B cell (primary cell): ENCODE measurements around the gene SDK2. TPM values are rescaled to one million over a fixed set of nuclear protein-coding genes. Genes with fewer than 3 reads are reported as not detected.

ENCODE experiments used
- ATAC-seq: fragments of 200-7000 bp; cut with Tn5 transposase; one replicate; pipeline ENCODE4 v1.10.0; 2021; ENCODE audit warnings: low read depth, mild to moderate bottlenecking, moderate number of reproducible peaks, moderate library complexity
- CTCF ChIA-PET: fragments of 350-600 bp; sonication (Branson Sonifier 250); formaldehyde crosslinking; loops from one replicate; lab custom pipeline; 2021; ENCODE audit warnings: antibody characterized with exemption, inconsistent platforms; lab: Charles Lee
- POLR2A ChIA-PET: fragments of 350-600 bp; sonication (Branson Sonifier 250); formaldehyde crosslinking; loops from one replicate; lab custom pipeline; 2021; ENCODE audit warnings: antibody characterized with exemption; lab: Charles Lee
- DNase-seq: peaks from one replicate; pipeline ENCODE4 v3.0.0; 2013
- H2AFZ ChIP-seq: 2 replicates; pipeline ENCODE4 v1.6.1; 2012; ENCODE audit warnings: mild to moderate bottlenecking, low read depth, low read length; ENCODE audit not compliant: insufficient read depth, poor library complexity, severe bottlenecking
- H3K27ac ChIP-seq, 2 donors: 1 replicate in 1 of 2; 2 replicates in 1 of 2; pipeline ENCODE4 v1.5.1; 2012 to 2013; ENCODE audit warnings: low read length in 2 of 2, mild to moderate bottlenecking in 2 of 2, moderate library complexity in 1 of 2
- H3K27me3 ChIP-seq, 4 experiments: fragments of 200-600 bp in 1 of 4; sonication (generic) in 1 of 4; replicated peaks in 1 of 4; 1 replicate in 2 of 4; 2 replicates in 2 of 4; pipeline versions ENCODE4 v1.6.1 to v1.7.0; 2013 to 2016; ENCODE audit warnings: low read length in 3 of 4, mild to moderate bottlenecking in 2 of 4, mixed read lengths in 1 of 4, moderate library complexity in 1 of 4; ENCODE audit not compliant: insufficient read depth in 4 of 4, control insufficient read depth in 3 of 4; ENCODE audit errors: control extremely low read depth in 1 of 4
- H3K36me3 ChIP-seq, 2 experiments: replicated peaks in 1 of 2; 1 replicate in 1 of 2; 2 replicates in 1 of 2; pipeline versions ENCODE4 v1.6.1 to v1.7.1; 2013; ENCODE audit warnings: low read length in 1 of 2; ENCODE audit not compliant: insufficient read depth in 2 of 2, control insufficient read depth in 1 of 2; ENCODE audit errors: control extremely low read depth in 1 of 2, extremely low read depth in 1 of 2
- H3K4me1 ChIP-seq, 2 donors: fragments of 200-600 bp in 1 of 2; sonication (generic) in 1 of 2; 1 replicate in 1 of 2; 2 replicates in 1 of 2; pipeline versions ENCODE4 v1.5.1 to v1.6.1; 2013 to 2017; ENCODE audit warnings: low read length in 2 of 2; ENCODE audit not compliant: control insufficient read depth in 2 of 2, insufficient read depth in 2 of 2
- H3K4me2 ChIP-seq: replicated peaks from 2 replicates; pipeline ENCODE3; 2012; ENCODE audit warnings: mild to moderate bottlenecking, low read depth, low read length; ENCODE audit not compliant: poor library complexity, severe bottlenecking
- H3K4me3 ChIP-seq, 5 experiments: fragments of 200-600 bp in 1 of 5; sonication (generic) in 1 of 5; 1 replicate in 3 of 5; 2 replicates in 2 of 5; pipeline versions ENCODE4 v1.5.1 to v1.7.0; 2011 to 2016; ENCODE audit warnings: low read length in 4 of 5, mild to moderate bottlenecking in 4 of 5, low read depth in 2 of 5, control low read depth in 1 of 5, moderate library complexity in 1 of 5; ENCODE audit not compliant: insufficient read depth in 1 of 5; ENCODE audit errors: control extremely low read depth in 1 of 5, extremely low read depth in 1 of 5
- H3K79me2 ChIP-seq: fragments of 200-600 bp; sonication (generic); one replicate; pipeline ENCODE4 v1.6.0; 2016; ENCODE audit warnings: low read length; ENCODE audit not compliant: control insufficient read depth, insufficient read depth
- H3K9ac ChIP-seq: fragments of 200-600 bp; sonication (generic); 2 replicates; pipeline ENCODE4 v1.6.1; 2017; ENCODE audit warnings: mild to moderate bottlenecking, low read length, moderate library complexity
- H3K9me3 ChIP-seq, 3 donors: one replicate each; pipeline versions ENCODE4 v1.6.1 to v1.7.1; 2013; ENCODE audit warnings: low read length in 2 of 3; ENCODE audit not compliant: control insufficient read depth in 2 of 3, insufficient read depth in 1 of 3; ENCODE audit errors: control extremely low read depth in 1 of 3
- H4K20me1 ChIP-seq: 2 replicates; pipeline ENCODE4 v1.6.0; 2012; ENCODE audit warnings: mild to moderate bottlenecking, low read length; ENCODE audit not compliant: insufficient read depth, control insufficient read depth, poor library complexity, severe bottlenecking
- H3K27ac Mint-ChIP-seq: one replicate; pipeline ENCODE4 v1.8.0; 2021; ENCODE audit warnings: mixed read lengths
- H3K27me3 Mint-ChIP-seq: one replicate; pipeline ENCODE4 v1.8.0; 2021; ENCODE audit warnings: mixed read lengths
- H3K4me1 Mint-ChIP-seq: one replicate; pipeline ENCODE4 v1.8.0; 2021; ENCODE audit warnings: mixed read lengths
- H3K4me3 Mint-ChIP-seq: one replicate; pipeline ENCODE4 v1.8.0; 2021; ENCODE audit warnings: mixed read lengths
- H3K9me3 Mint-ChIP-seq: one replicate; pipeline ENCODE4 v1.8.0; 2022; ENCODE audit warnings: mixed read lengths; ENCODE audit not compliant: insufficient read depth
- EZH2 ChIP-seq: IDR thresholded peaks from 2 replicates; pipeline ENCODE4 v1.6.1; 2012; ENCODE audit warnings: borderline replicate concordance, low read depth, mild to moderate bottlenecking, moderate library complexity, low read length; ENCODE audit not compliant: insufficient read depth, poor library complexity, severe bottlenecking
- WGBS: methylation state at CpG from one replicate; pipeline ENCODE4 v1.1.5; 2013; ENCODE audit warnings: missing lambda C conversion rate; ENCODE audit not compliant: insufficient coverage; 5-methylcytosine and 5-hydroxymethylcytosine counted together
- intact Hi-C: fragments of 100-400 bp; cut with micrococcal nuclease; formaldehyde crosslinking; loops from one replicate; pipeline ENCODE4 v1.10.0; 2022
- polyA plus RNA-seq: library from polyadenylated mRNA; depleted of rRNA; stranded (reverse); fragments of >200 nt; gene quantifications from 2 replicates; pipeline ENCODE4 v1.2.3, GENCODE V29; 2012
- total RNA-seq, 2 donors: library from RNA; stranded (reverse); fragments of 120-200 nt in 1 of 2; gene quantifications; 1 replicate in 1 of 2; 2 replicates in 1 of 2; pipeline versions ENCODE4 v1.2.3 to v1.2.4, GENCODE V29; 2013 to 2022
- TF ChIP-seq, protein P1 (sequence below): fragments of 200-600 bp; IDR thresholded peaks from one replicate; pipeline ENCODE4 v1.8.0; 2022; ENCODE audit warnings: antibody characterized with exemption, mild to moderate bottlenecking

SDK2 gene
- total and polyA plus RNA-seq, 2 donors (not counting 1 experiment from before 2014, with no cell fraction given) = 3.2 to 13.0 TPM

DNA sequence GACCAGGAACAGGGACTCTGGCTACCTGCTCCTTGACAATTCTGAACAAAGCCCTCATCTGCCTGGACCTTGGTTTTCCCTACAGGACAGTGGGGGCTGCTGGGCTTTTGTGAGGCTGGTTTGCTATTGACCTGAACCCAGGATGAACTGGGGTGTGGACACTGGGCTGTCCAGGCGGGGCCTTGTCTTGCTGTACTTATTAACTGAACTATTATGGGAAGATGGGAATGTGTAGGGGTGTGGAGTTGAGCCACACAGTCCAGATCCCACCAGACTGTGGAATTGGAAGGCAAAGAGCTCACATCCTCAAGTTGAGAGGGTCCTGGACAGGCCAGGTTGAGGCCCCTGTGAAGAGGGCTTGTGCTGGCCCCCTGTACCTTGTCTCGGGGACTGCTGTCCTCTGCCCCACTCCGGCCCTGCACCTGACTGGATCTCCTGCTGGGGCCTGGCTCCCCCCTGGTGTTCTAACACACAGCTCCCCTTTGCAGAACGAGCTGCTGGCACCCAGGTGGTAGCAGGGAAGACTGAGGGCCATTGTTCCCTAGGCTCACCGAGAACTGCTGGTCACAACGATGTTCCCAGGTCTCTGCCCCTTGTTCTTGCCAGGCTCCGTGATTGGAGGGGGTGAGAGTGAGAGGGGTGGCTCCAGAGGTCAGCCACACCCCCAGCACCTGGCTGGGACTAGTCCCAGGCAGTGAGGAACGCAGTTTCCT lies 280.6 kb downstream of the SDK2 start:
- TF ChIP-seq, protein P1, sequence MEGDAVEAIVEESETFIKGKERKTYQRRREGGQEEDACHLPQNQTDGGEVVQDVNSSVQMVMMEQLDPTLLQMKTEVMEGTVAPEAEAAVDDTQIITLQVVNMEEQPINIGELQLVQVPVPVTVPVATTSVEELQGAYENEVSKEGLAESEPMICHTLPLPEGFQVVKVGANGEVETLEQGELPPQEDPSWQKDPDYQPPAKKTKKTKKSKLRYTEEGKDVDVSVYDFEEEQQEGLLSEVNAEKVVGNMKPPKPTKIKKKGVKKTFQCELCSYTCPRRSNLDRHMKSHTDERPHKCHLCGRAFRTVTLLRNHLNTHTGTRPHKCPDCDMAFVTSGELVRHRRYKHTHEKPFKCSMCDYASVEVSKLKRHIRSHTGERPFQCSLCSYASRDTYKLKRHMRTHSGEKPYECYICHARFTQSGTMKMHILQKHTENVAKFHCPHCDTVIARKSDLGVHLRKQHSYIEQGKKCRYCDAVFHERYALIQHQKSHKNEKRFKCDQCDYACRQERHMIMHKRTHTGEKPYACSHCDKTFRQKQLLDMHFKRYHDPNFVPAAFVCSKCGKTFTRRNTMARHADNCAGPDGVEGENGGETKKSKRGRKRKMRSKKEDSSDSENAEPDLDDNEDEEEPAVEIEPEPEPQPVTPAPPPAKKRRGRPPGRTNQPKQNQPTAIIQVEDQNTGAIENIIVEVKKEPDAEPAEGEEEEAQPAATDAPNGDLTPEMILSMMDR = no peak
- no peak for TF ChIP-seq EZH2
- H3K4me3 ChIP-seq = no peak overlapping the region
- no peak for ATAC-seq
- WGBS = 81% methylated on average over 6 of the region's 8 CpGs
- no peak overlapping the region for H2AFZ ChIP-seq
- no peak overlapping the region for H3K27ac Mint-ChIP-seq
- ChIA-PET POLR2A (no interaction called here), CTCF (interaction anchor here (0.6 to 11.3 kb wide), 4 partner anchors 38 to 109 kb away, joined by 3 to 296 read pairs (median 4); partner anchors contain the start of gene CPSF4L)
- no peaks in the 10 kb centered on the region for H3K9me3 ChIP-seq
- no peak for DNase-seq
- no peaks in the 10 kb centered on the region for H3K9me3 Mint-ChIP-seq
- H3K4me2 ChIP-seq = no peak overlapping the region
- no peak overlapping the region for H3K4me3 Mint-ChIP-seq
- no peaks in the 10 kb centered on the region for H3K27me3 ChIP-seq
- H4K20me1 ChIP-seq = no peaks in the 10 kb centered on the region
- no peaks in the 10 kb centered on the region for H3K4me1 ChIP-seq
- peaks cover 0 to 11% of the 10 kb centered on the region in 2 experiments for H3K36me3 ChIP-seq
- no peaks in the 10 kb centered on the region for H3K27me3 Mint-ChIP-seq
- intact Hi-C loops = no loop called here
- no peak overlapping the region for H3K27ac ChIP-seq
- no peak overlapping the region for H3K9ac ChIP-seq
- H3K79me2 ChIP-seq = no peaks in the 10 kb centered on the region
- H3K4me1 Mint-ChIP-seq = no peaks in the 10 kb centered on the region

DNA sequence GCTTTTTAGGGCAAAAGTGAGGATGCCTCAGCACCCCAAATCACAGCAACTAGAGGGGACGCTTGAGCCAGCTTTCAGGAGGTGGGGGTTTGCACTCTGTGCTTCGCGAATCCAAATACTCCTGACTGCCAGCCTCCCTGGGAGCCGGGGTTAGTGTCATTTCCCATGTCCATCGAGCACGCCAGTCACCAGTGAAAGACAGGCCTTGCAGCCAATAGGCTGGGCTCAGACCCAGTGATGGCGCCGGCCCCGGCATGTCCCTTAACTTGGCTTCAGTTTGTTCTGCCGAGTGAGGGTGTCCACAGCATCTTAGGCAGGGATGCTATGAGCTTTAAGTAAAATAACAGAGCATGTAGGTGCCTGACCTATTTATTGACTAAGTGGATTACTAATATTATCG lies 281.5 kb downstream of the SDK2 start:
- DNase-seq (no peak), ATAC-seq (no peak)
- no peak overlapping the region for H3K4me3 ChIP-seq
- Mint-ChIP-seq H3K4me1 (no peaks in the 10 kb centered on the region), H3K4me3 (no peak overlapping the region), H3K27me3 (no peaks in the 10 kb centered on the region), H3K9me3 (no peaks in the 10 kb centered on the region), H3K27ac (no peak overlapping the region)
- no peaks in the 10 kb centered on the region for H3K9me3 ChIP-seq
- POLR2A ChIA-PET = no interaction called here
- intact Hi-C loops = no loop called here
- CTCF ChIA-PET = interaction anchor here (1.2 to 1.7 kb wide), 3 partner anchors 7 to 107 kb away, joined by 3 to 5 read pairs (median 4); no protein-coding TSS in a partner anchor
- H3K4me1 ChIP-seq = no peaks in the 10 kb centered on the region
- H3K79me2 ChIP-seq = no peaks in the 10 kb centered on the region
- no peak overlapping the region for H3K27ac ChIP-seq
- no peak overlapping the region for H3K9ac ChIP-seq
- H3K27me3 ChIP-seq = no peaks in the 10 kb centered on the region
- H3K36me3 ChIP-seq = peaks cover 0 to 9% of the 10 kb centered on the region in 2 experiments
- H2AFZ ChIP-seq = no peak overlapping the region
- 93% methylated on average over 10 of the region's 11 CpGs for WGBS
- no peaks in the 10 kb centered on the region for H4K20me1 ChIP-seq
- no peak for TF ChIP-seq EZH2
- TF ChIP-seq, protein P1 = no peak
- H3K4me2 ChIP-seq = no peak overlapping the region
